ENCODE results near the gene SH2B2. TPM values are rescaled to one million over a fixed set of nuclear protein-coding genes. Genes with fewer than 3 reads are reported as not detected.

The SH2B2 gene
- 1 to 10 TPM; 1.6 to 2.9 (median 2.0) TPM for total RNA-seq
- 6.5 TPM for total RNA-seq (2013)

DNA sequence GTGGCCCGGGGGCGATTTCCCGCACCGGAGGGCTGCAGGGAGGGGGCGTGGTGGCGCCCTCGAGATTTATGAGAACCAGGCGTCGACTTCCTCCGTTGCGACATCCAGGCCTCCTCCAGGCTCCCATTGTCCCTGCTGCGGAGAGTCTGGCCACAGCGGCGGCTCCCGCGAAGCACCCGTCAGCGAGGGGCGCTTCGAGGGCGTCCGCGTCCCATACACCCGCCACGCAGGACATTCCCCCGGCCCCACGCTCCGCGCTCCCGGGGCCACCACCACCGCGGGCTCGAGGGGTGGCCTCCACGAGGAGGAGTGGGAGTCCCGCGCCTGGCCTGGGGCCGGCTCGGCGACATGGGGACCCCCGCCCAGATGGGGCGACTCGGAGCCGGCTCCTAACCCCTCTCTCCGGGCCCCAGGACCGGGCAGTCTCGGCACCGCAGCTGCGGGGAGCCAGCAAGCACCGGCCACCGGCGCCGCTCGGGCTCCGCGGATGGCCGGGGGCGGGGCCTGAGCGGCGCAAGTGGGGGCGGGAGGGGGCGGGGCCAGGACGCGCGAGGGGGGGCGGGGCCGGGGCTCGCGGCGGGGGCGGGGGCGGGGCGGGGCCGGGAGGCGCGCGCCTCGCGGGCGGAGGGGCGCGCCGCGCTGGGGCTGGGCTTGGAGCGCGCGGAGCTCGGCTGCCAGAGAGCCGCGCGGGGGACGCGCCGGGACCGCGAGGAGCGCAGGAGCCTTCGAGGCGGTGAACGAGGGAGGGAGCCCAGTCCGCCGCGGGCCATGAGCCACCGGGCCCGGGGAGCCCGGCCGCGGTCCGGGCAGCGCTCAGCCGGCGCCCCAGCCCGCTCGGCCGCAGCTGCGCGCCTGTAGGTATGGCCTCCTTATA is at the start of gene SH2B2:
SH2B2 (plus strand) TSS at position 632 of the 874 bp plus-strand sequence. CDS start 13,683 bp downstream, outside the sequence.
- no peaks in the 10 kb centered on the region for H3K36me3 ChIP-seq (ENCODE audit: control insufficient read depth, insufficient read depth, low read length)
- peak within 1 kb of the TSS; percentile 53 for H3K4me3 ChIP-seq (ENCODE audit: low read length)
- peak within 1 kb of the TSS; percentile 29 for H3K27ac ChIP-seq (ENCODE audit: low read length)
- WGBS (ENCODE audit: insufficient coverage), result under 1% methylated on average over 109 of the region's 116 CpGs
- peaks cover 62% of the 10 kb centered on the region for H3K4me1 ChIP-seq (ENCODE audit: control insufficient read depth, insufficient read depth, low read length)
- no peaks in the 10 kb centered on the region for H3K36me3 Mint-ChIP-seq
- H3K4me3 Mint-ChIP-seq, result peak within 1 kb of the TSS; percentile 84
- H3K27me3 ChIP-seq (ENCODE audit: control insufficient read depth, insufficient read depth, low read length), result no peaks in the 10 kb centered on the region
- no peaks in the 10 kb centered on the region for H3K9me3 Mint-ChIP-seq
- intact Hi-C loops (cut with micrococcal nuclease), result no loop called here
- TF ChIP-seq, protein P1, sequence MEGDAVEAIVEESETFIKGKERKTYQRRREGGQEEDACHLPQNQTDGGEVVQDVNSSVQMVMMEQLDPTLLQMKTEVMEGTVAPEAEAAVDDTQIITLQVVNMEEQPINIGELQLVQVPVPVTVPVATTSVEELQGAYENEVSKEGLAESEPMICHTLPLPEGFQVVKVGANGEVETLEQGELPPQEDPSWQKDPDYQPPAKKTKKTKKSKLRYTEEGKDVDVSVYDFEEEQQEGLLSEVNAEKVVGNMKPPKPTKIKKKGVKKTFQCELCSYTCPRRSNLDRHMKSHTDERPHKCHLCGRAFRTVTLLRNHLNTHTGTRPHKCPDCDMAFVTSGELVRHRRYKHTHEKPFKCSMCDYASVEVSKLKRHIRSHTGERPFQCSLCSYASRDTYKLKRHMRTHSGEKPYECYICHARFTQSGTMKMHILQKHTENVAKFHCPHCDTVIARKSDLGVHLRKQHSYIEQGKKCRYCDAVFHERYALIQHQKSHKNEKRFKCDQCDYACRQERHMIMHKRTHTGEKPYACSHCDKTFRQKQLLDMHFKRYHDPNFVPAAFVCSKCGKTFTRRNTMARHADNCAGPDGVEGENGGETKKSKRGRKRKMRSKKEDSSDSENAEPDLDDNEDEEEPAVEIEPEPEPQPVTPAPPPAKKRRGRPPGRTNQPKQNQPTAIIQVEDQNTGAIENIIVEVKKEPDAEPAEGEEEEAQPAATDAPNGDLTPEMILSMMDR (IDR thresholded peaks at IDR 0.05), result no peak
- H3K27ac Mint-ChIP-seq, result peak within 1 kb of the TSS in 1 of 2 donors; percentile 79
- peaks cover 0 to 9% of the 10 kb centered on the region in 2 donors for H3K27me3 Mint-ChIP-seq (ENCODE audit: low read depth in 2 of 2)
- peaks cover 0 to 14% of the 10 kb centered on the region in 2 donors for H3K4me1 Mint-ChIP-seq
- no peaks in the 10 kb centered on the region for H3K9me3 ChIP-seq (ENCODE audit: control insufficient read depth, insufficient read depth, low read length)
- peak; percentile 51 to 76 for DNase-seq
- ATAC-seq, result peak; percentile 71 to 77 (median 73)

- ATAC-seq, result no peak
- Mint-ChIP-seq H3K4me1 (no peaks in the 10 kb centered on the region), H3K36me3 (no peaks in the 10 kb centered on the region), H3K27me3 (ENCODE audit: low read depth in 2 of 2) (no peaks in the 10 kb centered on the region), H3K27ac (no peak overlapping the region), H3K4me3 (no peak overlapping the region), H3K9me3 (no peaks in the 10 kb centered on the region)
- H3K4me1 ChIP-seq (ENCODE audit: control insufficient read depth, insufficient read depth, low read length), result no peaks in the 10 kb centered on the region
- DNase-seq, result no peak
- no peak overlapping the region for H3K27ac ChIP-seq (ENCODE audit: low read length)
- H3K4me3 ChIP-seq (ENCODE audit: low read length), result no peak overlapping the region
- H3K9me3 ChIP-seq (ENCODE audit: control insufficient read depth, insufficient read depth, low read length), result no peaks in the 10 kb centered on the region
- intact Hi-C loops (cut with micrococcal nuclease), result no loop called here
- TF ChIP-seq, protein P1 (IDR thresholded peaks at IDR 0.05), result no peak
- WGBS (ENCODE audit: insufficient coverage), result 97% methylated on average over 35 of the region's 35 CpGs
- peaks cover 16% of the 10 kb centered on the region for H3K36me3 ChIP-seq (ENCODE audit: control insufficient read depth, insufficient read depth, low read length)
- no peaks in the 10 kb centered on the region for H3K27me3 ChIP-seq (ENCODE audit: control insufficient read depth, insufficient read depth, low read length)
Observed at GRCh38 chr7:102239206-102239820, 47.4 kb upstream of the SH2B2 start.

- no peak overlapping the region for H3K4me3 ChIP-seq (ENCODE audit: low read length)
- ATAC-seq (no peak), DNase-seq (no peak)
- peaks cover 6% of the 10 kb centered on the region for H3K36me3 ChIP-seq (ENCODE audit: control insufficient read depth, insufficient read depth, low read length)
- no peaks in the 10 kb centered on the region for H3K27me3 ChIP-seq (ENCODE audit: control insufficient read depth, insufficient read depth, low read length)
- Mint-ChIP-seq H3K4me3 (no peak overlapping the region), H3K4me1 (no peaks in the 10 kb centered on the region), H3K36me3 (no peaks in the 10 kb centered on the region), H3K9me3 (no peaks in the 10 kb centered on the region), H3K27me3 (ENCODE audit: low read depth in 2 of 2) (no peaks in the 10 kb centered on the region), H3K27ac (no peak overlapping the region)
- H3K9me3 ChIP-seq (ENCODE audit: control insufficient read depth, insufficient read depth, low read length), result no peaks in the 10 kb centered on the region
- no peak overlapping the region for H3K27ac ChIP-seq (ENCODE audit: low read length)
- H3K4me1 ChIP-seq (ENCODE audit: control insufficient read depth, insufficient read depth, low read length), result no peaks in the 10 kb centered on the region
- TF ChIP-seq, protein P1 (IDR thresholded peaks at IDR 0.05), result no peak
- intact Hi-C loops (cut with micrococcal nuclease), result no loop called here
- 93% methylated on average over 8 of the region's 8 CpGs for WGBS (ENCODE audit: insufficient coverage)
Observed at GRCh38 chr7:102241431-102241830, 45.2 kb upstream of the SH2B2 start.
